ENCODE data around the gene CTNNA2. TPM values are rescaled to one million over a fixed set of nuclear protein-coding genes. Genes with fewer than 3 reads are reported as not detected.

Gene CTNNA2
- total RNA-seq, 1 experiment from 2014 or later, result 5.5 TPM

DNA sequence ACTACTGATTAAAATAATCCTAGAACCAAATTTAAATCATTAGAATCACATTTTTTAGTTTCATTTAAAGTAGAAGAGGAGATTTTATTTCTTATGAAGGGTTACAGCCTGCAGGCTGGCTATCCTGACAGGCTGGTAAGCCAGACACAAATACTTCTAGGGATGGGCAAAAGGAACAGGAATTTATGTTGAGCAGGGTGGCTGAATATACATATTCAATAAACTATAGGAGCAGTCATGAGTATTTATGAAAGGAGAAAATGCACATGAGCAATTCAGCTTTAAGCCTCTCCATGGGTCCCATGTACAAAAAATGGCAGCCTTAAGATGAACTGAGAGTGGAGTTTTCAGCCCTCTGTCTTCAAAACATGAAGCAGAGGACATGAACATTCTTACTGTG, 182.4 kb downstream of the CTNNA2 start:
- Histone ChIP-seq H2BK120ac (ENCODE audit: low read depth, low read length, poor library complexity, severe bottlenecking) (no peak overlapping the region), H3K56ac (ENCODE audit: insufficient read length, low read depth, low read length) (no peak overlapping the region), H4K8ac (replicated peaks; ENCODE audit: insufficient read length, low read depth, low read length) (no peak overlapping the region), H3K23ac (ENCODE audit: insufficient read length, low read depth, low read length) (no peak overlapping the region), H3K4me1 (ENCODE audit: insufficient read depth, low read length) (no peaks in the 10 kb centered on the region), H3K23me2 (ENCODE audit: insufficient read length, low read depth, low read length, poor library complexity, severe bottlenecking) (no peaks in the 10 kb centered on the region), H3K27me3 (ENCODE audit: insufficient read depth, low read length) (no peaks in the 10 kb centered on the region), H2BK20ac (ENCODE audit: low read depth, low read length, poor library complexity, severe bottlenecking) (no peak overlapping the region), H2BK5ac (ENCODE audit: insufficient read length, low read length) (no peak overlapping the region), H2AFZ (ENCODE audit: low read length) (no peak overlapping the region), H3K9me3 (ENCODE audit: control insufficient read depth, low read depth, low read length) (no peaks in the 10 kb centered on the region), H4K5ac (ENCODE audit: insufficient read length, low read depth, low read length) (no peak overlapping the region), H4K91ac (ENCODE audit: insufficient read length, low read depth, low read length) (no peak overlapping the region), H4K20me1 (ENCODE audit: control insufficient read depth, insufficient read depth, insufficient read length) (no peaks in the 10 kb centered on the region), H3K18ac (ENCODE audit: insufficient read length, low read depth, low read length) (no peak overlapping the region), H2BK15ac (ENCODE audit: low read depth, low read length) (no peak overlapping the region), H3K4ac (ENCODE audit: low read depth, low read length) (no peak overlapping the region), H3K79me2 (ENCODE audit: insufficient read depth, low read length) (no peaks in the 10 kb centered on the region), H3K14ac (ENCODE audit: insufficient read depth, low read length) (no peak overlapping the region), H2BK12ac (ENCODE audit: insufficient read length, low read depth, low read length) (no peak overlapping the region), H3K4me2 (ENCODE audit: insufficient read depth, insufficient read length, low read length) (no peak overlapping the region), H2AK5ac (ENCODE audit: insufficient read length, low read length) (no peak overlapping the region), H3K9ac (ENCODE audit: extremely low read depth, insufficient read length, low read length) (no peak overlapping the region), H3K79me1 (ENCODE audit: insufficient read depth, low read depth, low read length, poor library complexity, severe bottlenecking) (no peaks in the 10 kb centered on the region), H3K27ac (ENCODE audit: insufficient read length, low read depth, low read length) (no peak overlapping the region), H3T11ph (ENCODE audit: low read length) (no peak overlapping the region)
- H3K36me3 Mint-ChIP-seq (ENCODE audit: insufficient read depth in 1 of 3, low read depth in 3 of 3), result peaks cover 0 to 8% (median 0%) of the 10 kb centered on the region in 3 experiments; a peak in 2 of 7 replicates
- TF ChIP-seq, protein P1, sequence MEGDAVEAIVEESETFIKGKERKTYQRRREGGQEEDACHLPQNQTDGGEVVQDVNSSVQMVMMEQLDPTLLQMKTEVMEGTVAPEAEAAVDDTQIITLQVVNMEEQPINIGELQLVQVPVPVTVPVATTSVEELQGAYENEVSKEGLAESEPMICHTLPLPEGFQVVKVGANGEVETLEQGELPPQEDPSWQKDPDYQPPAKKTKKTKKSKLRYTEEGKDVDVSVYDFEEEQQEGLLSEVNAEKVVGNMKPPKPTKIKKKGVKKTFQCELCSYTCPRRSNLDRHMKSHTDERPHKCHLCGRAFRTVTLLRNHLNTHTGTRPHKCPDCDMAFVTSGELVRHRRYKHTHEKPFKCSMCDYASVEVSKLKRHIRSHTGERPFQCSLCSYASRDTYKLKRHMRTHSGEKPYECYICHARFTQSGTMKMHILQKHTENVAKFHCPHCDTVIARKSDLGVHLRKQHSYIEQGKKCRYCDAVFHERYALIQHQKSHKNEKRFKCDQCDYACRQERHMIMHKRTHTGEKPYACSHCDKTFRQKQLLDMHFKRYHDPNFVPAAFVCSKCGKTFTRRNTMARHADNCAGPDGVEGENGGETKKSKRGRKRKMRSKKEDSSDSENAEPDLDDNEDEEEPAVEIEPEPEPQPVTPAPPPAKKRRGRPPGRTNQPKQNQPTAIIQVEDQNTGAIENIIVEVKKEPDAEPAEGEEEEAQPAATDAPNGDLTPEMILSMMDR (conservative IDR thresholded peaks at IDR 0.05), result no peak
- peaks cover 7% of the 10 kb centered on the region in 2 experiments; a peak in 4 of 5 replicates for H3K9me3 Mint-ChIP-seq
- H3K27ac Mint-ChIP-seq, result no peak overlapping the region
- no peaks in the 10 kb centered on the region for H3K27me3 Mint-ChIP-seq (ENCODE audit: low read depth)
- no peaks in the 10 kb centered on the region; a peak in 1 of 4 replicates for H3K4me1 Mint-ChIP-seq
- H3K4me3 Mint-ChIP-seq, result no peak overlapping the region
- no peak for DNase-seq

Data from H9 (cell line).